Uterus (tissue), 4 donors: ENCODE measurements around the gene RAB9B. TPM values are rescaled to one million over a fixed set of nuclear protein-coding genes. Genes with fewer than 3 reads are reported as not detected.
A peak's percentile ranks its signal among the peaks of the same experiment; 100 is the strongest.

Experiments
- DNase-seq, 2 donors: peaks; one replicate each; pipeline ENCODE4 v3.0.0-alpha.2; 2019 to 2020
- H3K27ac ChIP-seq, 2 donors: fragments of 200-600 bp; sonication (generic); 1 replicate in 1 of 2; 2 replicates in 1 of 2; pipeline ENCODE4 v1.5.1; 2016 to 2018
- H3K27me3 ChIP-seq, 2 donors: fragments of 200-600 bp; sonication (generic); one replicate each; pipeline ENCODE4 v1.5.1; 2018 to 2019; ENCODE audit warnings: control low read depth in 1 of 2
- H3K36me3 ChIP-seq, 2 donors: fragments of 200-600 bp; sonication (generic); one replicate each; pipeline ENCODE4 v1.5.1; 2019; ENCODE audit warnings: control low read depth in 1 of 2
- H3K4me1 ChIP-seq, 2 donors: fragments of 200-600 bp; sonication (generic); one replicate each; pipeline ENCODE4 v1.5.1; 2018 to 2019; ENCODE audit warnings: control low read depth in 1 of 2
- H3K4me3 ChIP-seq, 2 donors: fragments of 200-600 bp; sonication (generic); 1 replicate in 1 of 2; 2 replicates in 1 of 2; pipeline ENCODE4 v1.5.1; 2018 to 2019; ENCODE audit warnings: mild to moderate bottlenecking in 1 of 2
- H3K9me3 ChIP-seq, 2 donors: fragments of 200-600 bp; sonication (generic); one replicate each; pipeline ENCODE4 v1.5.1; 2019; ENCODE audit warnings: control low read depth in 1 of 2
- POLR2A ChIP-seq, 2 donors: fragments of 450-650 bp; IDR thresholded peaks; one replicate each; pipeline ENCODE4 v1.6.1; 2016; ENCODE audit warnings: antibody characterized with exemption in 2 of 2, mild to moderate bottlenecking in 1 of 2, moderate library complexity in 1 of 2
- intact Hi-C: fragments of 100-400 bp; cut with DNase I; formaldehyde crosslinking; loops from one replicate; pipeline ENCODE4 v1.15.1; 2023; ENCODE audit warnings: low total_unique reads
- small RNA-seq: library from RNA; depleted of rRNA; stranded (forward); fragments of <200 nt; gene quantifications from one replicate; pipeline ENCODE3, GENCODE V24; 2016
- total RNA-seq, 4 donors: library from RNA; depleted of rRNA in 3 of 4; stranded (reverse); fragments of >200 nt in 3 of 4; gene quantifications; one replicate each; pipeline versions ENCODE4 v1.1.0 to v1.2.4, GENCODE V29; 2014 to 2023
- TF ChIP-seq, protein P1 (sequence below), 4 experiments: fragments of 200-600 bp in 2 of 4; fragments of 450-650 bp in 2 of 4; sonication (generic) in 2 of 4; IDR thresholded peaks; one replicate each; pipeline ENCODE4 v1.5.1; 2016 to 2019; ENCODE audit warnings: antibody characterized with exemption in 4 of 4, mild to moderate bottlenecking in 2 of 4, moderate library complexity in 1 of 4
- donor health status: DM: yes; HTN: yes; CAD: no.

The RAB9B gene
- total RNA-seq, 4 donors from 2014 or later, result 7.2 to 14.9 (median 11.3) TPM

DNA sequence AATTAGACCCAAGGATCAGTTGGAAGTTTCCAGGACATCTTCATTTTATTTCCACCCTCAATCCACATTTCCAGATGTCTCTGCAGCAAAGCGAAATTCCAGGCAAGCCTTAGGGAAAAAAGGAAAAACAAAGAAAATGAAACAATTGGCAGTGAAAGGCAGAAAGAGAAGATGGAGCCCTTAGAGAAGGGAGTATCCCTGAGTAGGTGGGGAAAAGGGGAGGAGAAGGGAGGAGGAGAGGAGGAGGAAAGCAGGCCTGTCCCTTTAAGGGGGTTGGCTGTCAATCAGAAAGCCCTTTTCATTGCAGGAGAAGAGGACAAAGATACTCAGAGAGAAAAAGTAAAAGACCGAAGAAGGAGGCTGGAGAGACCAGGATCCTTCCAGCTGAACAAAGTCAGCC is 55.5 kb downstream of the RAB9B start, which contains the start of gene PLP1:
Gene PLP1 (plus strand): TSS at position 295 of the 400 bp plus-strand sequence. CDS start 156 bp downstream, outside the sequence.
- Histone ChIP-seq H3K27ac (no peak within 1 kb of the TSS), H3K27me3 (no peaks in the 10 kb centered on the region), H3K4me1 (no peaks in the 10 kb centered on the region), H3K36me3 (no peaks in the 10 kb centered on the region), H3K4me3 (no peak within 1 kb of the TSS), H3K9me3 (no peaks in the 10 kb centered on the region)
- intact Hi-C loops, result no loop called here
- DNase-seq, result no peak
- TF ChIP-seq, protein P1, sequence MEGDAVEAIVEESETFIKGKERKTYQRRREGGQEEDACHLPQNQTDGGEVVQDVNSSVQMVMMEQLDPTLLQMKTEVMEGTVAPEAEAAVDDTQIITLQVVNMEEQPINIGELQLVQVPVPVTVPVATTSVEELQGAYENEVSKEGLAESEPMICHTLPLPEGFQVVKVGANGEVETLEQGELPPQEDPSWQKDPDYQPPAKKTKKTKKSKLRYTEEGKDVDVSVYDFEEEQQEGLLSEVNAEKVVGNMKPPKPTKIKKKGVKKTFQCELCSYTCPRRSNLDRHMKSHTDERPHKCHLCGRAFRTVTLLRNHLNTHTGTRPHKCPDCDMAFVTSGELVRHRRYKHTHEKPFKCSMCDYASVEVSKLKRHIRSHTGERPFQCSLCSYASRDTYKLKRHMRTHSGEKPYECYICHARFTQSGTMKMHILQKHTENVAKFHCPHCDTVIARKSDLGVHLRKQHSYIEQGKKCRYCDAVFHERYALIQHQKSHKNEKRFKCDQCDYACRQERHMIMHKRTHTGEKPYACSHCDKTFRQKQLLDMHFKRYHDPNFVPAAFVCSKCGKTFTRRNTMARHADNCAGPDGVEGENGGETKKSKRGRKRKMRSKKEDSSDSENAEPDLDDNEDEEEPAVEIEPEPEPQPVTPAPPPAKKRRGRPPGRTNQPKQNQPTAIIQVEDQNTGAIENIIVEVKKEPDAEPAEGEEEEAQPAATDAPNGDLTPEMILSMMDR (IDR thresholded peaks at IDR 0.05), result no peak
- no peak for TF ChIP-seq POLR2A (IDR thresholded peaks at IDR 0.05)

DNA sequence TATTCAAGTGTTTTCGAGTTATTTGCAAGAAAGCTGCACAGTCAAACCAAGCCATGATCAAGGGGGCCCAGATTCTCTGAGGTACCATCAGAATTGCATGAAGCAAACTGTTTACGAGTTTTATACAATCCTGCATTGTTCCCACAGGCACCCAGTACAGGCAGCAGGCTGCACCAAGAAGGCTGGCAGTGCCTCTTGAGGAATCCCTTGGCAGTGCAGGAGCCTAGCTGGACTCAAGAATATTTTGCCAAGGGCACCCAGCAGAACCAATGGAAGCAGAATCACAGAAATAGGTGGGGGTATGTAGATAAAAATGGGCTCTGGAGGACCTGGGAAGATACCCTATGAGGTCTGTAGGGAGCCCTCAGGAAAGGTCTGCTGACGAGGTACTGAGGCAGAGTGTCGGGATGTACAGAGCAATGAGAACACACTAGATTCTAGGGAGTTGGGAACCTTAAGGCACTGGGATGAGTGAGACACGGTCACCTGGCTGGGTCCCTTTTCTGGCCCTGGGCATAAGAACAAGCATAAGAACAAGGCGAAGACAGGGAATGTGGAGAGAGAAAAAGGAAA is 57.9 kb downstream of the RAB9B start:
- H3K27ac ChIP-seq, result no peak overlapping the region
- DNase-seq, result peak in 1 of 2 donors; percentile 14
- no peaks in the 10 kb centered on the region for H3K36me3 ChIP-seq
- intact Hi-C loops, result no loop called here
- no peak overlapping the region for H3K4me3 ChIP-seq
- no peaks in the 10 kb centered on the region for H3K4me1 ChIP-seq
- no peaks in the 10 kb centered on the region for H3K9me3 ChIP-seq
- no peaks in the 10 kb centered on the region for H3K27me3 ChIP-seq
- no peak for TF ChIP-seq POLR2A (IDR thresholded peaks at IDR 0.05)
- TF ChIP-seq, protein P1 (IDR thresholded peaks at IDR 0.05), result peak in 2 of 4 experiments; percentile 25 to 26

DNA sequence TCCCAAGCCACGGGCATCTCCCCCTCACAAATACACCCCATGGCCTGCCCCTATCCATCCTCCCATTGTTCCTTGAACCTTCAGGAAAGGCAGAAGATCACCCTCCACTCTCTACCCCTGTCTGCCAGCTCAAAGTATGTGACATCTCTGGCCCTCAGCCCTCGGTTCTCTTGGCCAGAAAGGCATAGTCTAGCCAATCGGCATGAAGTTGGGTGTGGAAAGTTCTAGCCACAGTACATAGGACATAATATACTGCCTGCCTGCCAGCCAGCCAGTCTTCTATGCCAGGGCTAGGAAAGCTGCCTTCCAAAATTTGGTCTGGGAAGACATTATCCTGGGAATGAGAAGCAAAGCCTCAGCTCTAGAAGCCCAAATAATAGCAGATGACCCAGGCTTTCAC is 58.6 kb downstream of the RAB9B start:
- Histone ChIP-seq H3K27ac (no peak overlapping the region), H3K9me3 (no peaks in the 10 kb centered on the region), H3K36me3 (no peaks in the 10 kb centered on the region), H3K4me1 (no peaks in the 10 kb centered on the region), H3K27me3 (no peaks in the 10 kb centered on the region), H3K4me3 (no peak overlapping the region)
- TF ChIP-seq, protein P1 (IDR thresholded peaks at IDR 0.05), result no peak
- TF ChIP-seq POLR2A (IDR thresholded peaks at IDR 0.05), result no peak
- intact Hi-C loops, result no loop called here
- no peak for DNase-seq

Small RNA genes within 50 kb of the gene (small RNA-seq; reads per million reads assigned to genes)
- not detected for gene RNA5SP511

Other genes with a start within 250 kb of the RAB9B start
- gene TCEAL4, start 246.7 kb downstream of the RAB9B start, total RNA-seq, result 100 to 1,000 TPM in 3 of 4 donors, 10 to 100 TPM in 1; 79.8 to 380 (median 308) TPM
- 100 to 1,000 TPM in 1 of 4 donors, 10 to 100 TPM in 3; 13.8 to 120 (median 66.1) TPM for gene TCEAL3, start 224.3 kb downstream of the RAB9B start, total RNA-seq
- 100 to 1,000 TPM in 3 of 4 donors, 10 to 100 TPM in 1; 70.0 to 362 (median 176) TPM for gene TCEAL1, start 203.3 kb downstream of the RAB9B start, total RNA-seq
- gene MORF4L2, start 145.6 kb downstream of the RAB9B start, total RNA-seq, result 100 to 1,000 TPM; 258 to 722 (median 535) TPM
- under 1 TPM in 1 of 4 donors, not detected in 3; 0.85 TPM for gene TMEM31, start 121.3 kb downstream of the RAB9B start, total RNA-seq
- 10 to 100 TPM in 1 of 4 donors, 1 to 10 TPM in 2, under 1 TPM in 1; 0.88 to 41.0 (median 2.0) TPM for gene PLP1, start 55.4 kb downstream of the RAB9B start, total RNA-seq
- gene TMSB15B, start 130.4 kb upstream of the RAB9B start, total RNA-seq, result 10 to 100 TPM in 2 of 4 donors, 1 to 10 TPM in 2; 1.3 to 15.3 (median 9.4) TPM
- gene H2BW1, start 181.5 kb upstream of the RAB9B start, total RNA-seq, result not detected
- not detected for gene H2BW2, start 207.7 kb upstream of the RAB9B start, total RNA-seq
- gene TMSB15C, start 244.0 kb upstream of the RAB9B start, total RNA-seq, result 10 to 100 TPM in 3 of 4 donors, under 1 TPM in 1; 0.59 to 20.3 (median 11.2) TPM